Activated T-cell treated with anti-CD3 and anti-CD28 coated beads, Interleukin-2, amount 50 U/mL, for 48 hours (primary cell): ENCODE results near the gene KIRREL3.

ENCODE experiments used
- DNase-seq, 2 experiments: peaks; one replicate each; pipeline ENCODE4 v3.0.0-alpha.2; 2020

KIRREL3 gene

GRCh38 chr11:126592496-126593410, 407.8 kb downstream of the KIRREL3 start:
- no peak for DNase-seq

GRCh38 chr11:126591966-126592489, 408.5 kb downstream of the KIRREL3 start:
- DNase-seq: no peak

- no peak for DNase-seq
Measured at GRCh38 chr11:126589492-126589803, 411.1 kb downstream of the KIRREL3 start.

GRCh38 chr11:126588630-126589491, 411.7 kb downstream of the KIRREL3 start:
- DNase-seq: no peak

- no peak for DNase-seq
Measured at GRCh38 chr11:126587541-126587940, 413.0 kb downstream of the KIRREL3 start.

GRCh38 chr11:126585774-126586491, 414.6 kb downstream of the KIRREL3 start:
- DNase-seq: no peak

GRCh38 chr11:126585388-126585773, 415.2 kb downstream of the KIRREL3 start:
- DNase-seq: no peak

- no peak for DNase-seq
Measured at GRCh38 chr11:126583594-126584427, 416.8 kb downstream of the KIRREL3 start.

GRCh38 chr11:126583101-126583500, 417.5 kb downstream of the KIRREL3 start:
- DNase-seq: no peak

GRCh38 chr11:126581871-126582648, 418.5 kb downstream of the KIRREL3 start:
- no peak for DNase-seq

- no peak for DNase-seq
Measured at GRCh38 chr11:126578426-126578825, 422.1 kb downstream of the KIRREL3 start.

- DNase-seq: no peak
Measured at GRCh38 chr11:126578021-126578420, 422.5 kb downstream of the KIRREL3 start.

GRCh38 chr11:126575849-126576248, 424.7 kb downstream of the KIRREL3 start:
- no peak for DNase-seq

- no peak for DNase-seq
Measured at GRCh38 chr11:126573325-126573978, 427.1 kb downstream of the KIRREL3 start.

- DNase-seq: no peak
Measured at GRCh38 chr11:126570489-126570888, 430.1 kb downstream of the KIRREL3 start.

GRCh38 chr11:126567419-126567818, 433.2 kb downstream of the KIRREL3 start:
- no peak for DNase-seq

- no peak for DNase-seq
Measured at GRCh38 chr11:126564566-126564965, 436.0 kb downstream of the KIRREL3 start.

GRCh38 chr11:126561327-126561893, 439.2 kb downstream of the KIRREL3 start:
- peak; percentile 26 to 35 for DNase-seq

GRCh38 chr11:126560221-126560620, 440.3 kb downstream of the KIRREL3 start:
- no peak for DNase-seq
